ENCODE measurements around the gene SERPINA6. TPM values are rescaled to one million over a fixed set of nuclear protein-coding genes. Genes with fewer than 3 reads are reported as not detected.
"Not testable (repeated sequence)": the region's sequence is repeated elsewhere in the genome, so short reads cannot be mapped to it uniquely, and the experiment has no call there.

Gene SERPINA6
- total RNA-seq, 1 experiment from 2014 or later: 4.5 TPM

DNA sequence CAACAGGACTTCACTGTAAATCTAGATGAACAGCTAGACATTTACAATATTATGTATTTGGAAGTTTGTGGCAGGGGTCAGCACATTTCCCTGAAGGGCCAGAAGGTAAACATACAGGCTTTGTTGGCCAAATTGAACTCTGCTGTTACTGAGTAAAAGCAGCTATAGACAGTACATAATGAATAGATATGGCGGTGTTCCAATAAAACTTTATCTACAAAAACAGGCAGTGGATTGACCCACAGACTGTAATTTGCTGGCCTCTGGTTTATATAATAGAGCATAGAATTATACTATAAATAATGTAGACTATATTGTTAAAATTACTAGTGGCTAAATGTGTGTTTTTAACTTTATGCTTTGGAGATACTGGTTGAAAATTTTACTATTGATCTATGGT lies 55.8 kb downstream of the SERPINA6 start:
- Mint-ChIP-seq H3K4me1 (ENCODE audit: low read depth, unreplicated experiment) (peaks cover 12% of the 10 kb centered on the region), H3K9me3 (ENCODE audit: low read depth, unreplicated experiment) (peaks cover 4% of the 10 kb centered on the region), H3K27me3 (ENCODE audit: unreplicated experiment) (no peaks in the 10 kb centered on the region), H3K36me3 (ENCODE audit: insufficient read depth, unreplicated experiment) (no peaks in the 10 kb centered on the region), H3K4me3 (ENCODE audit: low read depth, unreplicated experiment) (no peak overlapping the region), H3K27ac (ENCODE audit: unreplicated experiment) (no peak overlapping the region)
- CTCF ChIA-PET: no interaction called here
- no peak for DNase-seq
- intact Hi-C loops (cut with micrococcal nuclease; ENCODE audit: unreplicated experiment): no loop called here
- BruUV-seq (replicated peaks): no TSS peak
- TF ChIP-seq CTCF (IDR thresholded peaks at IDR 0.05; ENCODE audit: unreplicated experiment): no peak

DNA sequence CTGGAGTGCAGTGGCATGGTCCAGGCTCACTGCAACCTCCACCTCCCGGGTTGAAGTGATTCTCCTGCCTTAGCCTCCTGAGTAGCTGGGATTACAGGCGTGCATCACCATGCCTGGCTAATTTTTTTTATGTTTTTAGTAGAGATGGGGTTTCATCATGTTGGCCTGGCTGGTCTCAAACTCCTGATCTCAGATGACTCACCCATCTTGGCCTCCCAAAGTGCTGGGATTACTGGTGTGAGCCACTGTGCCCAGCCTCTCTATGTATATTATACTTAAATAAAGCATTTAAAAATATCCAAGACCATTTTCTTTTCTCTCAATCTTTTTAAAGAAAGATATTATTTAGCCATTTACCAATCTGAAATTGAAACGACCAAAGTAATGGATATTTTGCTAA lies 58.9 kb downstream of the SERPINA6 start:
- H3K4me3 Mint-ChIP-seq (ENCODE audit: low read depth, unreplicated experiment); H3K27me3 Mint-ChIP-seq (ENCODE audit: unreplicated experiment); H3K36me3 Mint-ChIP-seq (ENCODE audit: insufficient read depth, unreplicated experiment); H3K4me1 Mint-ChIP-seq (ENCODE audit: low read depth, unreplicated experiment); H3K27ac Mint-ChIP-seq (ENCODE audit: unreplicated experiment); BruUV-seq (replicated peaks); DNase-seq; H3K9me3 Mint-ChIP-seq (ENCODE audit: low read depth, unreplicated experiment); CTCF ChIA-PET; intact Hi-C loops (cut with micrococcal nuclease; ENCODE audit: unreplicated experiment): not testable (repeated sequence)

Other genes with a start within 250 kb of the SERPINA6 start
- gene DDX24, start 242.1 kb downstream of the SERPINA6 start, total RNA-seq (2022): 190 and 229 TPM in 2 replicates
- 17.2 and 17.7 TPM in 2 replicates for gene IFI27L1, start 242.0 kb downstream of the SERPINA6 start, total RNA-seq (2022)
- 766 and 1,874 TPM in 2 replicates for gene IFI27, start 212.6 kb downstream of the SERPINA6 start, total RNA-seq (2022)
- gene IFI27L2, start 193.7 kb downstream of the SERPINA6 start, total RNA-seq (2022): 40.4 and 57.1 TPM in 2 replicates
- 0.10 and 0.78 TPM in 2 replicates for gene PPP4R4, start 149.0 kb downstream of the SERPINA6 start, total RNA-seq (2022)
- not detected in 2 replicates for gene SERPINA10, start 30.1 kb downstream of the SERPINA6 start, total RNA-seq (2022)
- not detected in 2 replicates for gene SERPINA2, start 43.4 kb upstream of the SERPINA6 start, total RNA-seq (2022)
- 167 and 235 TPM in 2 replicates for gene SERPINA1, start 65.3 kb upstream of the SERPINA6 start, total RNA-seq (2022)
- not detected in 2 replicates for gene SERPINA11, start 129.5 kb upstream of the SERPINA6 start, total RNA-seq (2022)
- not detected in 2 replicates for gene SERPINA9, start 152.9 kb upstream of the SERPINA6 start, total RNA-seq (2022)
- gene SERPINA12, start 186.1 kb upstream of the SERPINA6 start, total RNA-seq (2022): not detected in 2 replicates
- gene SERPINA4, start 238.1 kb upstream of the SERPINA6 start, total RNA-seq (2022): 9.8 and 17.3 TPM in 2 replicates

All from Calu3 (cell line).